Stomach (tissue), 4 donors: ENCODE data around the gene PHETA1.

Experiments used
- CTCF ChIP-seq, 7 experiments: fragments of 450-650 bp in 4 of 7; fragments of 200-600 bp in 3 of 7; sonication (generic) in 3 of 7; IDR thresholded peaks; one replicate each; pipeline ENCODE4 v1.5.1; 2016 to 2019; ENCODE audit warnings: antibody characterized with exemption in 7 of 7, control low read depth in 2 of 7, mild to moderate bottlenecking in 1 of 7
- POLR2A ChIP-seq, 4 donors: fragments of 450-650 bp; IDR thresholded peaks; one replicate each; pipeline ENCODE4 v1.6.1; 2016; ENCODE audit warnings: antibody characterized with exemption in 4 of 4, control low read depth in 2 of 4, mild to moderate bottlenecking in 1 of 4, moderate library complexity in 1 of 4
- POLR2AphosphoS5 ChIP-seq, 3 donors: sonication (generic); formaldehyde crosslinking; IDR thresholded peaks; one replicate each; pipeline ENCODE4 v1.6.1; 2016; ENCODE audit warnings: antibody characterized with exemption in 3 of 3

GRCh38 chr12:111393700-111394300, 24.9 kb upstream of the PHETA1 start:
- TF ChIP-seq POLR2A (IDR thresholded peaks at IDR 0.05), result no peak
- TF ChIP-seq CTCF (IDR thresholded peaks at IDR 0.05), result no peak
- TF ChIP-seq POLR2AphosphoS5 (IDR thresholded peaks at IDR 0.05), result no peak
